HepG2 (cell line): ENCODE data around the gene PREX1. TPM values are rescaled to one million over a fixed set of nuclear protein-coding genes. Genes with fewer than 3 reads are reported as not detected.

ENCODE experiments used
- ATAC-seq: fragments of 200-7000 bp; cut with Tn5 transposase; 3 replicates; pipeline ENCODE4 v1.9.1; 2020; ENCODE audit warnings: mild to moderate bottlenecking, moderate library complexity
- BruUV-seq: library from RNA; stranded (reverse); fragments of 400-500 nt; replicated peaks from 2 replicates; lab custom pipeline; 2021; lab: Mats Ljungman, UMichigan
- CTCF ChIA-PET: fragments of 300-600 bp; formaldehyde crosslinking; extraction: SDS; loops from one replicate; lab custom pipeline; 2021; ENCODE audit warnings: low total read pairs, inconsistent platforms, low intra/inter-chr PET ratio; lab: Yijun Ruan, JAX
- POLR2A ChIA-PET: fragments of 350-600 bp; sonication (Branson Sonifier 250); formaldehyde crosslinking; loops from one replicate; lab custom pipeline; 2020; ENCODE audit warnings: antibody characterized with exemption, inconsistent platforms; lab: Yijun Ruan, JAX
- DNase-seq: peaks from one replicate; pipeline ENCODE4 v3.0.0-alpha.2; 2015; ENCODE audit warnings: low spot score
- FAIRE-seq: peaks from 3 replicates; lab custom pipeline; 2011; peaks lifted over from hg19 to GRCh38; lab: Jason Lieb, UNC
- H2AFZ ChIP-seq: one replicate; pipeline ENCODE4 v1.6.1; 2011; ENCODE audit warnings: low read length, inconsistent platforms
- H3K27ac ChIP-seq: fragments of 300-600 bp; 3 replicates; pipeline ENCODE4 v1.8.0; 2011; ENCODE audit warnings: mixed run types, mild to moderate bottlenecking, mixed read lengths, low read length, inconsistent platforms; ENCODE audit not compliant: insufficient read depth; ENCODE audit errors: extremely low read length
- H3K27me3 ChIP-seq, 2 experiments: fragments of 200-600 bp in 1 of 2; 2 replicates in 1 of 2; 3 replicates in 1 of 2; pipeline versions ENCODE4 v1.6.0 to v1.8.0; 2011; ENCODE audit warnings: low read length in 2 of 2, mild to moderate bottlenecking in 2 of 2, moderate library complexity in 2 of 2, inconsistent platforms in 1 of 2; ENCODE audit not compliant: insufficient read depth in 2 of 2, control insufficient read depth in 1 of 2
- H3K36me3 ChIP-seq, 2 experiments: fragments of 200-600 bp in 1 of 2; replicated peaks in 1 of 2; 2 replicates in 1 of 2; 3 replicates in 1 of 2; pipeline versions ENCODE4 v1.5.1 to v1.8.0; 2011; ENCODE audit warnings: low read length in 2 of 2, inconsistent platforms in 1 of 2; ENCODE audit not compliant: insufficient read depth in 2 of 2, control insufficient read depth in 1 of 2
- H3K4me1 ChIP-seq: 2 replicates; pipeline ENCODE4 v1.5.1; 2012; ENCODE audit warnings: low read length, inconsistent platforms; ENCODE audit not compliant: insufficient read depth
- H3K4me2 ChIP-seq: 2 replicates; pipeline ENCODE4 v1.6.0; 2011; ENCODE audit warnings: low read depth, low read length, inconsistent platforms
- H3K4me3 ChIP-seq, 3 experiments: fragments of 200-600 bp in 1 of 3; sonication (generic), shearing (Covaris generic) in 1 of 3; replicated peaks in 1 of 3; 2 replicates each; pipeline ENCODE4 v1.5.1; 2011 to 2016; ENCODE audit warnings: low read length in 3 of 3, inconsistent platforms in 2 of 3, low read depth in 2 of 3, mild to moderate bottlenecking in 2 of 3, control low read depth in 1 of 3, mixed read lengths in 1 of 3; ENCODE audit not compliant: insufficient read depth in 1 of 3
- H3K79me2 ChIP-seq: one replicate; pipeline ENCODE4 v1.6.1; 2011; ENCODE audit warnings: low read length, inconsistent platforms; ENCODE audit not compliant: insufficient read depth
- H3K9ac ChIP-seq: 2 replicates; pipeline ENCODE4 v1.6.0; 2011; ENCODE audit warnings: mild to moderate bottlenecking, low read depth, low read length, inconsistent platforms; ENCODE audit not compliant: insufficient read depth
- H3K9me3 ChIP-seq: 2 replicates; pipeline ENCODE4 v1.5.1; 2012; ENCODE audit warnings: mild to moderate bottlenecking, low read length
- H4K20me1 ChIP-seq: 2 replicates; pipeline ENCODE4 v1.6.0; 2011; ENCODE audit warnings: inconsistent platforms, mild to moderate bottlenecking, low read length, moderate library complexity; ENCODE audit not compliant: insufficient read depth
- CBFB ChIP-seq: sonication (generic); formaldehyde crosslinking; IDR thresholded peaks from 2 replicates; pipeline ENCODE4 v1.4.0; 2020; ENCODE audit warnings: missing genetic modification reagents
- HCFC1 ChIP-seq: fragments of 150-350 bp; IDR thresholded peaks from 2 replicates; pipeline ENCODE4 v1.6.1; 2014; ENCODE audit warnings: low read depth, low read length
- HDAC2 ChIP-seq: sonication (generic); formaldehyde crosslinking; IDR thresholded peaks from 2 replicates; pipeline ENCODE4 v1.4.0; 2020; ENCODE audit warnings: missing genetic modification reagents
- ISX ChIP-seq: sonication (generic); formaldehyde crosslinking; conservative IDR thresholded peaks from 2 replicates; pipeline ENCODE4 v1.5.0; 2020; ENCODE audit warnings: missing genetic modification reagents
- MTF2 ChIP-seq: sonication (generic); formaldehyde crosslinking; IDR thresholded peaks from 2 replicates; pipeline ENCODE4 v1.5.0; 2020; ENCODE audit warnings: missing genetic modification reagents, borderline replicate concordance
- RBM22 ChIP-seq: fragments of 200-400 bp; formaldehyde crosslinking; optimal IDR thresholded peaks from 2 replicates; pipeline ENCODE3; 2017; ENCODE audit warnings: mild to moderate bottlenecking, low read length, moderate library complexity
- SP2 ChIP-seq: sonication (generic); formaldehyde crosslinking; IDR thresholded peaks from 2 replicates; pipeline ENCODE4 v1.5.1; 2020; ENCODE audit warnings: mild to moderate bottlenecking, missing genetic modification reagents
- TBX3 ChIP-seq: fragments of 450-650 bp; IDR thresholded peaks from 2 replicates; pipeline ENCODE4 v1.6.1; 2017; ENCODE audit warnings: antibody characterized with exemption, mild to moderate bottlenecking, inconsistent platforms, borderline replicate concordance
- TRIM24 ChIP-seq: sonication (generic); formaldehyde crosslinking; IDR thresholded peaks from 2 replicates; pipeline ENCODE4 v1.8.0; 2022; ENCODE audit warnings: mild to moderate bottlenecking, missing genetic modification reagents
- ZBTB34 ChIP-seq: sonication (generic); formaldehyde crosslinking; IDR thresholded peaks from 2 replicates; pipeline ENCODE4 v1.8.0; 2022; ENCODE audit warnings: mild to moderate bottlenecking, missing genetic modification reagents
- ZNF10 ChIP-seq: sonication (generic); formaldehyde crosslinking; IDR thresholded peaks from 2 replicates; pipeline ENCODE4 v1.4.0; 2020; ENCODE audit warnings: mild to moderate bottlenecking, low read depth, missing genetic modification reagents, borderline replicate concordance
- ZNF33A ChIP-seq: sonication (generic); formaldehyde crosslinking; IDR thresholded peaks from 2 replicates; pipeline ENCODE4 v1.5.1; 2020; ENCODE audit warnings: missing genetic modification reagents, mild to moderate bottlenecking, moderate library complexity, borderline replicate concordance
- ZNF660 ChIP-seq: sonication (generic); formaldehyde crosslinking; IDR thresholded peaks from 2 replicates; pipeline ENCODE4 v1.5.1; 2020; ENCODE audit warnings: mild to moderate bottlenecking, low read depth, missing genetic modification reagents, borderline replicate concordance
- ZSCAN25 ChIP-seq: sonication (generic); formaldehyde crosslinking; IDR thresholded peaks from 2 replicates; pipeline ENCODE4 v1.8.0; 2022; ENCODE audit warnings: mild to moderate bottlenecking, missing genetic modification reagents
- WGBS: methylation state at CpG from one replicate; pipeline ENCODE4 v1.1.6; 2017; ENCODE audit warnings: low lambda C conversion rate; 5-methylcytosine and 5-hydroxymethylcytosine counted together
- in situ Hi-C: cut with HindIII; loops from 2 replicates; pipeline ENCODE4 v1.10.0; 2017; ENCODE audit warnings: low pct_unique_long_range_greater_than_20kb; ENCODE audit not compliant: extremely low pct_ligation_motif_present
- intact Hi-C: fragments of 100-400 bp; cut with micrococcal nuclease; formaldehyde crosslinking; loops from one replicate; pipeline ENCODE4 v1.10.0; 2022; ENCODE audit not compliant: unreplicated experiment
- polyA plus RNA-seq, 8 experiments: library from polyadenylated mRNA; depleted of rRNA in 3 of 8; stranded (reverse) in 7 of 8; unstranded in 1 of 8; fragments of >200 nt; fragmentation: Illumina TruSeq in 4 of 8; extraction: Trizol in 4 of 8; gene quantifications; 2 replicates each; pipeline versions ENCODE4 v1.2.1 to v1.2.3, GENCODE V29; 2011 to 2016; ENCODE audit warnings: low read depth in 4 of 8, missing spikeins in 1 of 8, mixed read lengths in 1 of 8; ENCODE audit not compliant: insufficient read depth in 1 of 8
- total RNA-seq, 5 experiments: library from RNA; depleted of rRNA; stranded (reverse); fragments of >200 nt; fragmentation: Illumina TruSeq; extraction: Trizol; gene quantifications; 2 replicates each; pipeline ENCODE4 v1.2.3, GENCODE V29; 2016; ENCODE audit warnings: low read depth in 1 of 5
- TF ChIP-seq, protein P1 (sequence below): sonication (generic); formaldehyde crosslinking; IDR thresholded peaks from 2 replicates; pipeline ENCODE4 v1.4.0; 2020; ENCODE audit warnings: missing genetic modification reagents

The PREX1 gene
- total and polyA plus RNA-seq, 2 of the 13 experiments (the other 11 are each of a cell fraction or from before 2014, with no cell fraction given), result 0.02 to 0.04 TPM

DNA sequence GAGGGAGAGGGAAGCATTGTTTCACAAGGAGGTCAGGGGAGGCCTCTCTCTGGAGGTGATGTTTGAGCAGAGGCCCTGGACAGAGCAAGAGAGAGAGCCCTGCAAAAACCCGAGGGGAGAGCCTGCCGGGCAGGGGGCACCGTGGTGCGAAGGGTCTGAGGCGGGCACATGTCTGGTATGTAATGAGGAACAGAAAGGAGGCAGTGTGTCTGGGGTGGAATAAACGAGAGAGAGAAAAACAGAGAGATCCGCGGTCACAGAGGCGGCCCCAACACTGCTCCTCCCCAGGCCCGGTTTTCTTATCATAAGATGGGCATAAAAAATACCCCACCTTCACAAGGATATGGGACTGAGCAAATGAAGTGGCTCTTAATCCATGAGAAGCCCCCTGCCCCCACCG, 119.2 kb downstream of the PREX1 start:
- CTCF ChIA-PET, result no interaction called here
- intact Hi-C loops, result no loop called here
- no TSS peak for BruUV-seq

GRCh38 chr20:48708116-48708515, 119.7 kb downstream of the PREX1 start:
- Histone ChIP-seq H3K9me3 (no peaks in the 10 kb centered on the region), H3K36me3 (no peaks in the 10 kb centered on the region), H3K9ac (no peak overlapping the region), H2AFZ (no peak overlapping the region), H3K79me2 (no peaks in the 10 kb centered on the region), H3K27ac (no peak overlapping the region), H3K4me2 (no peak overlapping the region), H3K4me3 (no peak overlapping the region), H3K4me1 (no peaks in the 10 kb centered on the region), H4K20me1 (no peaks in the 10 kb centered on the region; the same call in 1 of the 2 replicates), H3K27me3 (peaks cover 0 to 4% of the 10 kb centered on the region in 2 experiments; a peak in 3 of 5 replicates)
- intact Hi-C loops (no loop called here), in situ Hi-C loops (no loop called here)
- ATAC-seq, result no peak
- no peak for DNase-seq
- TF ChIP-seq, protein P1, sequence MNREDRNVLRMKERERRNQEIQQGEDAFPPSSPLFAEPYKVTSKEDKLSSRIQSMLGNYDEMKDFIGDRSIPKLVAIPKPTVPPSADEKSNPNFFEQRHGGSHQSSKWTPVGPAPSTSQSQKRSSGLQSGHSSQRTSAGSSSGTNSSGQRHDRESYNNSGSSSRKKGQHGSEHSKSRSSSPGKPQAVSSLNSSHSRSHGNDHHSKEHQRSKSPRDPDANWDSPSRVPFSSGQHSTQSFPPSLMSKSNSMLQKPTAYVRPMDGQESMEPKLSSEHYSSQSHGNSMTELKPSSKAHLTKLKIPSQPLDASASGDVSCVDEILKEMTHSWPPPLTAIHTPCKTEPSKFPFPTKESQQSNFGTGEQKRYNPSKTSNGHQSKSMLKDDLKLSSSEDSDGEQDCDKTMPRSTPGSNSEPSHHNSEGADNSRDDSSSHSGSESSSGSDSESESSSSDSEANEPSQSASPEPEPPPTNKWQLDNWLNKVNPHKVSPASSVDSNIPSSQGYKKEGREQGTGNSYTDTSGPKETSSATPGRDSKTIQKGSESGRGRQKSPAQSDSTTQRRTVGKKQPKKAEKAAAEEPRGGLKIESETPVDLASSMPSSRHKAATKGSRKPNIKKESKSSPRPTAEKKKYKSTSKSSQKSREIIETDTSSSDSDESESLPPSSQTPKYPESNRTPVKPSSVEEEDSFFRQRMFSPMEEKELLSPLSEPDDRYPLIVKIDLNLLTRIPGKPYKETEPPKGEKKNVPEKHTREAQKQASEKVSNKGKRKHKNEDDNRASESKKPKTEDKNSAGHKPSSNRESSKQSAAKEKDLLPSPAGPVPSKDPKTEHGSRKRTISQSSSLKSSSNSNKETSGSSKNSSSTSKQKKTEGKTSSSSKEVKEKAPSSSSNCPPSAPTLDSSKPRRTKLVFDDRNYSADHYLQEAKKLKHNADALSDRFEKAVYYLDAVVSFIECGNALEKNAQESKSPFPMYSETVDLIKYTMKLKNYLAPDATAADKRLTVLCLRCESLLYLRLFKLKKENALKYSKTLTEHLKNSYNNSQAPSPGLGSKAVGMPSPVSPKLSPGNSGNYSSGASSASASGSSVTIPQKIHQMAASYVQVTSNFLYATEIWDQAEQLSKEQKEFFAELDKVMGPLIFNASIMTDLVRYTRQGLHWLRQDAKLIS (CRISPR knock-in tag), result no peak
- TF ChIP-seq SP2 (CRISPR knock-in tag) (no peak), ZBTB34 (CRISPR knock-in tag) (no peak), RBM22 (no peak), HDAC2 (CRISPR knock-in tag) (no peak), ZNF33A (CRISPR knock-in tag) (no peak), HCFC1 (no peak), ZNF10 (CRISPR knock-in tag) (no peak), ZSCAN25 (CRISPR knock-in tag) (no peak), TRIM24 (CRISPR knock-in tag) (no peak), MTF2 (CRISPR knock-in tag) (no peak), ISX (CRISPR knock-in tag) (no peak), ZNF660 (CRISPR knock-in tag) (no peak)
- no peak for FAIRE-seq
- no TSS peak for BruUV-seq
- ChIA-PET CTCF (no interaction called here), POLR2A (no interaction called here)
- 40% methylated on average over 7 of the region's 7 CpGs for WGBS

More for the DNA sequence above, 119.2 kb downstream of the PREX1 start:
- peaks cover 0 to 4% of the 10 kb centered on the region in 2 experiments; a peak in 3 of 5 replicates for H3K27me3 ChIP-seq
- in situ Hi-C loops, result no loop called here
- TF ChIP-seq CBFB (CRISPR knock-in tag), result no peak
- TF ChIP-seq TBX3, result no peak
- H3K9me3 ChIP-seq, result no peaks in the 10 kb centered on the region
- no peak for DNase-seq
- no peaks in the 10 kb centered on the region for H3K79me2 ChIP-seq
- POLR2A ChIA-PET, result no interaction called here
- H3K9ac ChIP-seq, result no peak overlapping the region
- no peak overlapping the region for H3K27ac ChIP-seq
- H3K4me3 ChIP-seq, result no peak overlapping the region
- no peak overlapping the region for H3K4me2 ChIP-seq
- H2AFZ ChIP-seq, result no peak overlapping the region
- ATAC-seq, result no peak
- FAIRE-seq, result no peak
- no peaks in the 10 kb centered on the region; the same call in 1 of the 2 replicates for H4K20me1 ChIP-seq
- H3K4me1 ChIP-seq, result no peaks in the 10 kb centered on the region
- H3K36me3 ChIP-seq, result no peaks in the 10 kb centered on the region
- 32% methylated on average over 11 of the region's 11 CpGs for WGBS
